Activated CD4-positive, alpha-beta T cell treated with anti-CD3 and anti-CD28 coated beads, Interleukin-2, amount 10 ng/mL, durations not matched to agents 7 days and 5 days (primary cell): Measurements from ENCODE around the gene TREM2. TPM values are rescaled to one million over a fixed set of nuclear protein-coding genes. Genes with fewer than 3 reads are reported as not detected.
"Not testable (repeated sequence)": the region's sequence is repeated elsewhere in the genome, so short reads cannot be mapped to it uniquely, and the experiment has no call there.

Experiments
- CTCF ChIA-PET: fragments of 350-600 bp; sonication (Branson Sonifier 250); formaldehyde crosslinking; loops from one replicate; lab custom pipeline; 2021; ENCODE audit warnings: antibody characterized with exemption; lab: Charles Lee
- POLR2A ChIA-PET: fragments of 350-600 bp; sonication (Branson Sonifier 250); formaldehyde crosslinking; loops from one replicate; lab custom pipeline; 2021; ENCODE audit warnings: antibody characterized with exemption; lab: Charles Lee
- DNase-seq: peaks from one replicate; pipeline ENCODE4 v3.0.0-alpha.2; 2020
- H3K27ac Mint-ChIP-seq: one replicate; pipeline ENCODE4 v1.8.0; 2021; ENCODE audit warnings: mild to moderate bottlenecking, moderate library complexity, mixed read lengths
- H3K27me3 Mint-ChIP-seq: one replicate; pipeline ENCODE4 v1.8.0; 2021; ENCODE audit warnings: mixed read lengths
- H3K36me3 Mint-ChIP-seq: one replicate; pipeline ENCODE4 v1.8.0; 2021; ENCODE audit warnings: low read depth, mixed read lengths
- H3K4me1 Mint-ChIP-seq: one replicate; pipeline ENCODE4 v1.8.0; 2021; ENCODE audit warnings: mixed read lengths
- H3K4me3 Mint-ChIP-seq: one replicate; pipeline ENCODE4 v1.8.0; 2021; ENCODE audit warnings: mild to moderate bottlenecking, moderate library complexity, mixed read lengths
- H3K9me3 Mint-ChIP-seq: one replicate; pipeline ENCODE4 v1.8.0; 2021; ENCODE audit warnings: mixed read lengths
- total RNA-seq, 2 experiments: library from RNA; stranded (reverse); gene quantifications; one replicate each; pipeline ENCODE4 v1.2.3, GENCODE V29; 2021

TREM2 gene
- total RNA-seq, 2 experiments from 2014 or later: not detected

- Mint-ChIP-seq H3K4me1 (no peaks in the 10 kb centered on the region), H3K4me3 (no peak overlapping the region), H3K36me3 (peaks cover 11% of the 10 kb centered on the region), H3K27ac (no peak overlapping the region), H3K9me3 (no peaks in the 10 kb centered on the region), H3K27me3 (no peaks in the 10 kb centered on the region)
- CTCF ChIA-PET: interaction anchor here (0.7 kb wide), 1 partner anchor 343 kb away, joined by 3 read pairs; no protein-coding TSS in a partner anchor
- no peak for DNase-seq
- POLR2A ChIA-PET: no interaction called here
Measured at GRCh38 chr6:41125282-41125681, 37.6 kb downstream of the TREM2 start.

DNA sequence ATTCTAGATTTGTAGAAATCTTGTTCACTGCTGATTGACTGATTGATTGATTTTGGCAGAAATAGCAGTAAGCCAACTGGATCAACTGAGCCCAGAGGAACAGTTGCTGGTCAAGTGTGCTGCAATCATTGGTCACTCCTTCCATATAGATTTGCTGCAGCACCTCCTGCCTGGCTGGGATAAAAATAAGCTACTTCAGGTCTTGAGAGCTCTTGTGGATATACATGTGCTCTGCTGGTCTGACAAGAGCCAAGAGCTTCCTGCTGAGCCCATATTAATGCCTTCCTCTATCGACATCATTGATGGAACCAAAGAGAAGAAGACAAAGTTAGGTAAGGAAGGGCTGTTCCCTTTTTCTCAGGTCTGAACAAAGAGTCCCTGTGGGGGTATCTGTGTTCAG, 40.0 kb downstream of the TREM2 start:
- DNase-seq: no peak
- POLR2A ChIA-PET: no interaction called here
- no peak overlapping the region for H3K4me3 Mint-ChIP-seq
- CTCF ChIA-PET: no interaction called here
- H3K9me3 Mint-ChIP-seq: no peaks in the 10 kb centered on the region
- H3K4me1 Mint-ChIP-seq: no peaks in the 10 kb centered on the region
- peaks cover 11% of the 10 kb centered on the region for H3K36me3 Mint-ChIP-seq
- no peak overlapping the region for H3K27ac Mint-ChIP-seq
- H3K27me3 Mint-ChIP-seq: no peaks in the 10 kb centered on the region

DNA sequence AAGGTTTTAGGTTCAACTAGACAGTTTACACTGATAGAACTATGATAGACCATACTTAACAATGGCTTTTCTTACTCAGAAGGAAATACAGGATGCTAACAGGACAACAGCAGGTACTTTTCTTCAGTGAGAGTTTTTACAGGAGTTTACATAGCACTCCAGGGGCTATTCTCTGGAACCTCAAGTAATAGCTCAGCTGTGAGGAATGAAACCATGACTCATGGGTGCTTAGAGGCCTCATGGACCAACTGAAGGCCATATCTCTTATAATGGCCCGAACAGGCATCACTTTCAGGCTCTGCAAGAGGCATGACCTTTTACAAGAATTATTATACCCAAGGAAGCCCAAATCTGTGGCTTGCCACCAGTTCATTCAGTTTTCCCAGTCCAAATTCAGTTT, 40.5 kb downstream of the TREM2 start:
- ChIA-PET CTCF (no interaction called here), POLR2A (no interaction called here)
- peaks cover 9% of the 10 kb centered on the region for H3K36me3 Mint-ChIP-seq
- no peak overlapping the region for H3K27ac Mint-ChIP-seq
- no peaks in the 10 kb centered on the region for H3K27me3 Mint-ChIP-seq
- no peak overlapping the region for H3K4me3 Mint-ChIP-seq
- H3K4me1 Mint-ChIP-seq: no peaks in the 10 kb centered on the region
- no peak for DNase-seq
- H3K9me3 Mint-ChIP-seq: no peaks in the 10 kb centered on the region

GRCh38 chr6:41120058-41120457, 42.9 kb downstream of the TREM2 start:
- no peak for DNase-seq
- Mint-ChIP-seq H3K4me3 (no peak overlapping the region), H3K4me1 (no peaks in the 10 kb centered on the region), H3K36me3 (peaks cover 8% of the 10 kb centered on the region), H3K27ac (no peak overlapping the region), H3K9me3 (no peaks in the 10 kb centered on the region), H3K27me3 (no peaks in the 10 kb centered on the region)
- POLR2A ChIA-PET: no interaction called here
- CTCF ChIA-PET: interaction anchor here (0.7 to 1.4 kb wide), 2 partner anchors 9 to 585 kb away, joined by 3 read pairs; no protein-coding TSS in a partner anchor

DNA sequence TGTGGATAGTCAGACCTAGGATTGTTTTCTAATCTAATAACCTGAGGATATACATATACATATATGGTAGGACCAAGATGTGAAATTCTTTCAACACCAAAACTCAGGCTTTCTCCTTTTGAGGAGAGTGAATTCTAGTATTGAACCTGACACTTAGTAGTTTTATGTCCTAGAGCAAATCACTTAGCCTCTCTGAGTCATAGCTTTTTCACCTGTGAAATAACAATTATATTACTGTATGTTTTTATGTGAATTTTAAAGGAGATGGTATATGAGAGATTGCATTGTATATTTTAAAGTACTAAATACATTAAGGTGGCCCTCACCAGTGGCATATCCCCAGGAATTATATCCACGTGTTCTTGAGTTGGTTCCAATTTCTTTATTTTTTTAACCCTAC, 43.4 kb downstream of the TREM2 start:
- H3K36me3 Mint-ChIP-seq: peaks cover 8% of the 10 kb centered on the region
- H3K27me3 Mint-ChIP-seq: no peaks in the 10 kb centered on the region
- ChIA-PET CTCF (interaction anchor here (0.7 to 1.4 kb wide), 2 partner anchors 9 to 586 kb away, joined by 3 read pairs; no protein-coding TSS in a partner anchor), POLR2A (no interaction called here)
- no peak overlapping the region for H3K27ac Mint-ChIP-seq
- H3K9me3 Mint-ChIP-seq: no peaks in the 10 kb centered on the region
- no peaks in the 10 kb centered on the region for H3K4me1 Mint-ChIP-seq
- no peak overlapping the region for H3K4me3 Mint-ChIP-seq
- DNase-seq: no peak

- H3K9me3 Mint-ChIP-seq, H3K27ac Mint-ChIP-seq, CTCF ChIA-PET, DNase-seq, H3K4me1 Mint-ChIP-seq, POLR2A ChIA-PET, H3K27me3 Mint-ChIP-seq, H3K4me3 Mint-ChIP-seq, H3K36me3 Mint-ChIP-seq: not testable (repeated sequence)
Measured at GRCh38 chr6:41115027-41115426, 47.9 kb downstream of the TREM2 start.

DNA sequence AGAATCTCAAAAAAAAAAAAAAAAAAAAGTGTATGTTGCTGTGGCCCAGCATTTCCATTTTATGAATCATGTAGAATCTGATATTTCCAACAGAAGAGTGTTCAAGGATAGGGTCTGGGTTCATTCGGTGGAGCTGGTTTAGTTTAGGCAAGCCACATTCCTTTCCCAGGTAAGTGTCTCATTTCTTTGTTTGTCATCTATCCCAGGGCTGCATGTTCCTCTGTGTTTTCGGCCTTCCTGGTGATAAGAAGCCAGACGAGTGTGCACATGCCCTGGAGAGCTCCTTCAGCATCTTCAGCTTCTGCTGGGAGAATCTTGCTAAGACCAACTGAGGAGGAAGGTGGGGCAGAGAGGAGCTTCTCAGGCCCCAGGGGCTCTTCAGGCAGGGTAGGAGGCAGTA, 51.9 kb downstream of the TREM2 start:
- Mint-ChIP-seq H3K4me1 (no peaks in the 10 kb centered on the region), H3K27ac (no peak overlapping the region), H3K27me3 (no peaks in the 10 kb centered on the region), H3K9me3 (no peaks in the 10 kb centered on the region), H3K36me3 (no peaks in the 10 kb centered on the region), H3K4me3 (no peak overlapping the region)
- POLR2A ChIA-PET: no interaction called here
- no peak for DNase-seq
- CTCF ChIA-PET: interaction anchor here (1.6 kb wide), 1 partner anchor 9 kb away, joined by 3 read pairs; no protein-coding TSS in a partner anchor

Other genes starting within 250 kb of the TREM2 start
- 1 to 10 TPM; 1.1 to 1.6 TPM for gene UNC5CL, start 123.9 kb downstream of the TREM2 start, total RNA-seq
- gene TSPO2, start 120.6 kb downstream of the TREM2 start, total RNA-seq: not detected
- gene APOBEC2, start 109.9 kb downstream of the TREM2 start, total RNA-seq: not detected
- gene OARD1, start 90.8 kb downstream of the TREM2 start, total RNA-seq: 10 to 100 TPM; 28.4 to 32.2 TPM
- 10 to 100 TPM; 33.8 to 36.9 TPM for gene NFYA, start 90.1 kb downstream of the TREM2 start, total RNA-seq
- not detected for gene TREML1, start 8.8 kb downstream of the TREM2 start, total RNA-seq
- 10 to 100 TPM; 22.9 to 25.8 TPM for gene TREML2, start 38.0 kb upstream of the TREM2 start, total RNA-seq
- gene TREML4, start 65.2 kb upstream of the TREM2 start, total RNA-seq: not detected
- under 1 TPM in 1 of 2 experiments, not detected in 1; 0.40 TPM for gene TREM1, start 123.6 kb upstream of the TREM2 start, total RNA-seq
- not detected for gene NCR2, start 172.5 kb upstream of the TREM2 start, total RNA-seq